ENCODE measurements around the gene PGBD5. TPM values are rescaled to one million over a fixed set of nuclear protein-coding genes. Genes with fewer than 3 reads are reported as not detected.

The PGBD5 gene
- total RNA-seq, 1 donor from 2014 or later: 14.7 TPM

GRCh38 chr1:230385158-230385450 lies 41.0 kb downstream of the PGBD5 start:
- TF ChIP-seq CTCF (IDR thresholded peaks at IDR 0.05; ENCODE audit: insufficient read depth, low read depth, low read length) (no peak), EZH2 (IDR thresholded peaks at IDR 0.05; ENCODE audit: insufficient read depth, low read length) (no peak)
- no peak overlapping the region for H3K9ac ChIP-seq (ENCODE audit: low read length)
- H3K9me3 ChIP-seq (ENCODE audit: insufficient read depth, low read depth, low read length): no peaks in the 10 kb centered on the region
- H3K9me3 Mint-ChIP-seq (ENCODE audit: unreplicated experiment): no peaks in the 10 kb centered on the region
- no peak overlapping the region for H2AFZ ChIP-seq (ENCODE audit: low read depth, low read length)
- H3K4me3 Mint-ChIP-seq (ENCODE audit: unreplicated experiment): no peak overlapping the region
- no peak overlapping the region for H3K4me2 ChIP-seq (ENCODE audit: low read length)
- no peaks in the 10 kb centered on the region for H3K27me3 ChIP-seq (ENCODE audit: insufficient read depth, low read length)
- H4K20me1 ChIP-seq (ENCODE audit: insufficient read depth, low read length): no peaks in the 10 kb centered on the region
- no peak for DNase-seq (ENCODE audit: low read depth)
- peaks cover 13% of the 10 kb centered on the region for H3K36me3 Mint-ChIP-seq (ENCODE audit: low read depth, unreplicated experiment)
- no peaks in the 10 kb centered on the region for H3K36me3 ChIP-seq (ENCODE audit: insufficient read depth, low read length)
- H3K27ac ChIP-seq (ENCODE audit: low read depth, low read length): no peak overlapping the region
- FAIRE-seq: no peak
- H3K27me3 Mint-ChIP-seq (ENCODE audit: low read depth, unreplicated experiment): no peaks in the 10 kb centered on the region
- no peaks in the 10 kb centered on the region for H3K4me1 ChIP-seq (ENCODE audit: insufficient read depth, low read length)
- H3K27ac Mint-ChIP-seq (ENCODE audit: unreplicated experiment): no peak overlapping the region
- H3K4me3 ChIP-seq (ENCODE audit: insufficient read depth, low read depth, low read length): no peak overlapping the region
- no peaks in the 10 kb centered on the region for H3K79me2 ChIP-seq (ENCODE audit: insufficient read depth, low read length)
- peaks cover 11% of the 10 kb centered on the region for H3K4me1 Mint-ChIP-seq (ENCODE audit: low read depth, unreplicated experiment)

GRCh38 chr1:230384380-230385157 lies 41.6 kb downstream of the PGBD5 start:
- Mint-ChIP-seq H3K27ac (ENCODE audit: unreplicated experiment) (no peak overlapping the region), H3K4me3 (ENCODE audit: unreplicated experiment) (no peak overlapping the region), H3K27me3 (ENCODE audit: low read depth, unreplicated experiment) (no peaks in the 10 kb centered on the region), H3K9me3 (ENCODE audit: unreplicated experiment) (peaks cover 3% of the 10 kb centered on the region), H3K36me3 (ENCODE audit: low read depth, unreplicated experiment) (peaks cover 16% of the 10 kb centered on the region), H3K4me1 (ENCODE audit: low read depth, unreplicated experiment) (peaks cover 11% of the 10 kb centered on the region)
- H3K36me3 ChIP-seq (ENCODE audit: insufficient read depth, low read length): no peaks in the 10 kb centered on the region
- H3K79me2 ChIP-seq (ENCODE audit: insufficient read depth, low read length): no peaks in the 10 kb centered on the region
- peaks cover 2% of the 10 kb centered on the region for H3K9me3 ChIP-seq (ENCODE audit: insufficient read depth, low read depth, low read length)
- no peaks in the 10 kb centered on the region for H3K27me3 ChIP-seq (ENCODE audit: insufficient read depth, low read length)
- no peak overlapping the region for H3K4me3 ChIP-seq (ENCODE audit: insufficient read depth, low read depth, low read length)
- no peak for DNase-seq (ENCODE audit: low read depth)
- H3K4me1 ChIP-seq (ENCODE audit: insufficient read depth, low read length): no peaks in the 10 kb centered on the region
- H3K4me2 ChIP-seq (ENCODE audit: low read length): no peak overlapping the region
- no peak overlapping the region for H3K27ac ChIP-seq (ENCODE audit: low read depth, low read length)
- TF ChIP-seq EZH2 (IDR thresholded peaks at IDR 0.05; ENCODE audit: insufficient read depth, low read length) (no peak), CTCF (IDR thresholded peaks at IDR 0.05; ENCODE audit: insufficient read depth, low read depth, low read length) (no peak)
- no peaks in the 10 kb centered on the region for H4K20me1 ChIP-seq (ENCODE audit: insufficient read depth, low read length)
- H2AFZ ChIP-seq (ENCODE audit: low read depth, low read length): no peak overlapping the region
- no peak overlapping the region for H3K9ac ChIP-seq (ENCODE audit: low read length)
- FAIRE-seq: no peak

- no peak overlapping the region for H3K4me3 Mint-ChIP-seq (ENCODE audit: unreplicated experiment)
- no peak for FAIRE-seq
These were observed 42.7 kb downstream of the PGBD5 start for GRCh38 chr1:230383425-230383824.

More at GRCh38 chr1:230383425-230383824, 42.7 kb downstream of the PGBD5 start:
- TF ChIP-seq EZH2 (IDR thresholded peaks at IDR 0.05; ENCODE audit: insufficient read depth, low read length): no peak
- no peak for TF ChIP-seq CTCF (IDR thresholded peaks at IDR 0.05; ENCODE audit: insufficient read depth, low read depth, low read length)
- Histone ChIP-seq H3K27ac (ENCODE audit: low read depth, low read length) (no peak overlapping the region), H3K4me3 (ENCODE audit: insufficient read depth, low read depth, low read length) (no peak overlapping the region), H2AFZ (ENCODE audit: low read depth, low read length) (no peak overlapping the region), H3K9ac (ENCODE audit: low read length) (no peak overlapping the region), H3K4me1 (ENCODE audit: insufficient read depth, low read length) (no peaks in the 10 kb centered on the region), H3K9me3 (ENCODE audit: insufficient read depth, low read depth, low read length) (peaks cover 6% of the 10 kb centered on the region), H3K36me3 (ENCODE audit: insufficient read depth, low read length) (no peaks in the 10 kb centered on the region), H3K79me2 (ENCODE audit: insufficient read depth, low read length) (no peaks in the 10 kb centered on the region), H3K27me3 (ENCODE audit: insufficient read depth, low read length) (no peaks in the 10 kb centered on the region), H4K20me1 (ENCODE audit: insufficient read depth, low read length) (no peaks in the 10 kb centered on the region), H3K4me2 (ENCODE audit: low read length) (no peak overlapping the region)
- peaks cover 26% of the 10 kb centered on the region for H3K36me3 Mint-ChIP-seq (ENCODE audit: low read depth, unreplicated experiment)
- no peak for DNase-seq (ENCODE audit: low read depth)
- H3K27me3 Mint-ChIP-seq (ENCODE audit: low read depth, unreplicated experiment): no peaks in the 10 kb centered on the region
- H3K4me1 Mint-ChIP-seq (ENCODE audit: low read depth, unreplicated experiment): peaks cover 11% of the 10 kb centered on the region
- H3K27ac Mint-ChIP-seq (ENCODE audit: unreplicated experiment): no peak overlapping the region
- peaks cover 10% of the 10 kb centered on the region for H3K9me3 Mint-ChIP-seq (ENCODE audit: unreplicated experiment)

Measured in astrocyte (in vitro differentiated cells and primary cell).